Measurements from ENCODE around the gene VSIG8. TPM values are rescaled to one million over a fixed set of nuclear protein-coding genes. Genes with fewer than 3 reads are reported as not detected.

Gene VSIG8
- total RNA-seq, 1 donor from 2014 or later, result not detected

- H3K36me3 Mint-ChIP-seq (ENCODE audit: low read depth), result no peaks in the 10 kb centered on the region
- H3K4me3 Mint-ChIP-seq, result no peak overlapping the region
- ChIA-PET POLR2A (no interaction called here), CTCF (no interaction called here)
- H3K27ac Mint-ChIP-seq, result no peak overlapping the region
- intact Hi-C loops (cut with micrococcal nuclease), result no loop called here
- DNase-seq (no peak), ATAC-seq (ENCODE audit: low read depth) (no peak)
- no peak for TF ChIP-seq CTCF (IDR thresholded peaks at IDR 0.05)
- no peaks in the 10 kb centered on the region for H3K9me3 Mint-ChIP-seq
- no peaks in the 10 kb centered on the region for H3K4me1 Mint-ChIP-seq
- H3K27me3 Mint-ChIP-seq, result peaks cover 7% of the 10 kb centered on the region
Observed at GRCh38 chr1:159860456-159860855, 2.0 kb downstream of the VSIG8 start.

DNA sequence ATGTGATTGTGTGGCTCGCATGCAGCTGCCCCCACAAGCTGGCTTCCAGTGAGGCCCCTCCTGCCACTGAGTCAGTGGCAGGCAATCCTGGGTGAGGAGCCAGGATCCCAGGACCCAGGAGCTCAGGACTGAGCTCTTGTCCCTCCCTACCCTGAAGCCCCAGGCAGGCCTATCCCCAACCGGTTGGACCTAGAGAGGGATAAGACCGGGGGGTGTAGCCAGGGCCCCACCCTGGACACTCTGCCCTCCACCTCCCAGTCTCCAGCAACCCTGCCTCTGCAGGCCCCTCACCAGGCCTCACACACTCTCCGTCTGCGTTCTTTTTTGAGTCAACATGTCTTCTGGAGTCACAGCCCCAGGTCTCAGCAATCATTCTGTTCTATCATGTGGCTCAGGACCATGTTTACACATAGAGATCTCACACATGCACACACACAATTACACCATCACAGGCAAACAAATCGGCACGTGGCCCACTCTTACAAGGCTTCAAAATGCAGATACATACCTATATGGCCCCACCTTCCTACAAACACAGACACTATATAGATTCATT is 2.6 kb downstream of the VSIG8 start:
- Mint-ChIP-seq H3K4me1 (peaks cover 4% of the 10 kb centered on the region), H3K27me3 (peaks cover 12% of the 10 kb centered on the region), H3K27ac (no peak overlapping the region), H3K36me3 (ENCODE audit: low read depth) (no peaks in the 10 kb centered on the region), H3K9me3 (no peaks in the 10 kb centered on the region), H3K4me3 (no peak overlapping the region)
- intact Hi-C loops (cut with micrococcal nuclease), result no loop called here
- no peak for TF ChIP-seq CTCF (IDR thresholded peaks at IDR 0.05)
- POLR2A ChIA-PET, result no interaction called here
- DNase-seq, result no peak
- CTCF ChIA-PET, result no interaction called here
- ATAC-seq (ENCODE audit: low read depth), result no peak

DNA sequence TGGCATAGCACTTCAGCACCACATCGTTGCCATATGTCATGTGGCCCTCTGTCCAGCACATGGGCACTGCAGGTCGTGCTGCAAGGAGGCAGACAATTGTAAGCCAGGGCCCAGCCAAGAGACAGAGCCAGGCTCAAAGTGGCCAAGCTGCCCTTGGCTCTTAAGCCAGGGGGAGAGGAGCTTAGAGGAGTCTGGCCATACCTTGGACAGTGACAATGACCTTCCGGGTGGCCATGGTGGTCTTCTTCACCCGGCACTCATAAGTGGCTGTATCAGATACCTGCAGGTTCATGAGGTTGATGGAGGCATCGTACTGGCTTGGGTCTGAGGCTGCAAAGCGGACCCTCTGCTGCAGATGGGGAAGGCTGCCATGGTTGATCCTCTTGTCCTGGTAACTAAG is 4.6 kb downstream of the VSIG8 start:
- CTCF ChIA-PET, result interaction anchor here (1.5 kb wide), 1 partner anchor 59 kb away, joined by 3 read pairs; no protein-coding TSS in a partner anchor
- Mint-ChIP-seq H3K27ac (no peak overlapping the region), H3K27me3 (peaks cover 12% of the 10 kb centered on the region), H3K4me3 (no peak overlapping the region), H3K9me3 (no peaks in the 10 kb centered on the region), H3K4me1 (peaks cover 12% of the 10 kb centered on the region), H3K36me3 (ENCODE audit: low read depth) (no peaks in the 10 kb centered on the region)
- POLR2A ChIA-PET, result no interaction called here
- TF ChIP-seq CTCF (IDR thresholded peaks at IDR 0.05), result no peak
- intact Hi-C loops (cut with micrococcal nuclease), result no loop called here
- no peak for DNase-seq
- no peak for ATAC-seq (ENCODE audit: low read depth)

DNA sequence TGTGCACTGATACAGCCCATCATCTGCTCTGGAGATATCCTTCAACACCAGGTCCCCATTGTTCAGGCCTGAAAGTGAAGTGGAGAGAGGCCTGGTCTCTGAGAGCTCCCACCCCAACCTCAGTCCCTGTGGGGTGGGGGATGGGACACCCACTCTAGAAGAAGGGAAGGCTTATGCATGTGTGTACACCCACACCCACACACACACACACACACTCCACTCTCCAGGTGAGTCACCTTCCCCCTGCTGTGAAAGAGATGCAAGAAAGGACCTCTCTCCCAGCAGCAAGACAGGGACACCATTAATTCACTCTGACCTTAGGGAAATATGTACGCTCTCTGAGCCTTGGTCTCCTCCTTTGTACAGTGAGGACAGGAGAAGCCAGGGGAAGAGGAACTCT is 5.9 kb downstream of the VSIG8 start:
- no peak for ATAC-seq (ENCODE audit: low read depth)
- no peak for DNase-seq
- peaks cover 12% of the 10 kb centered on the region for H3K4me1 Mint-ChIP-seq
- no peaks in the 10 kb centered on the region for H3K9me3 Mint-ChIP-seq
- H3K27me3 Mint-ChIP-seq, result peaks cover 8% of the 10 kb centered on the region
- no peaks in the 10 kb centered on the region for H3K36me3 Mint-ChIP-seq (ENCODE audit: low read depth)
- intact Hi-C loops (cut with micrococcal nuclease), result no loop called here
- ChIA-PET POLR2A (no interaction called here), CTCF (interaction anchor here (1.5 kb wide), 1 partner anchor 57 kb away, joined by 3 read pairs; no protein-coding TSS in a partner anchor)
- no peak for TF ChIP-seq CTCF (IDR thresholded peaks at IDR 0.05)
- H3K4me3 Mint-ChIP-seq, result no peak overlapping the region
- H3K27ac Mint-ChIP-seq, result no peak overlapping the region

- no peak for DNase-seq
- Mint-ChIP-seq H3K9me3 (no peaks in the 10 kb centered on the region), H3K27me3 (peaks cover 5% of the 10 kb centered on the region), H3K4me3 (no peak overlapping the region), H3K36me3 (ENCODE audit: low read depth) (no peaks in the 10 kb centered on the region), H3K4me1 (peaks cover 12% of the 10 kb centered on the region), H3K27ac (no peak overlapping the region)
- POLR2A ChIA-PET, result no interaction called here
- no peak for TF ChIP-seq CTCF (IDR thresholded peaks at IDR 0.05)
- intact Hi-C loops (cut with micrococcal nuclease), result no loop called here
- CTCF ChIA-PET, result no interaction called here
- ATAC-seq (ENCODE audit: low read depth), result no peak
Observed at GRCh38 chr1:159855709-159856108, 6.7 kb downstream of the VSIG8 start.
